Articular chondrocyte of knee joint (primary cell): Measurements from ENCODE around the gene RHBDL2. TPM values are rescaled to one million over a fixed set of nuclear protein-coding genes. Genes with fewer than 3 reads are reported as not detected.

Source experiments
- small RNA-seq: library from RNA; depleted of rRNA; stranded (forward); fragments of <200 nt; gene quantifications from one replicate; pipeline ENCODE3, GENCODE V24; 2012
- total RNA-seq: library from RNA; depleted of rRNA; stranded (reverse); fragments of >200 nt; gene quantifications from 2 replicates; pipeline ENCODE4 v1.2.3, GENCODE V29; 2012

RHBDL2 gene
- total RNA-seq = 0.91 and 3.8 TPM in 2 replicates

GRCh38 chr1:38941527-38942019 lies at the start of gene RHBDL2:
TSS of gene RHBDL2 (minus strand) at chr1:38941830. CDS start at chr1:38919212, 22,618 bp downstream.

GRCh38 chr1:38990738-38991637 lies 49.4 kb upstream of the RHBDL2 start, which contains the start of gene AKIRIN1:
TSS of gene AKIRIN1 (plus strand) at chr1:38991276. CDS start at chr1:38991381, 105 bp downstream.

GRCh38 chr1:38881487-38881886 lies 60.1 kb downstream of the RHBDL2 start, which contains the start of gene GJA9:
TSS of gene GJA9 (minus strand) at chr1:38881587. CDS start at chr1:38876098, 5,489 bp downstream.

GRCh38 chr1:38873027-38873969 lies 68.3 kb downstream of the RHBDL2 start, which contains the start of gene MYCBP:
TSS of gene MYCBP (minus strand) at chr1:38873348. CDS start at chr1:38873305, 43 bp downstream.

GRCh38 chr1:38859561-38860453 lies 81.8 kb downstream of the RHBDL2 start, which contains the start of gene RRAGC:
TSS of gene RRAGC (minus strand) at chr1:38859772. CDS start at chr1:38859646, 126 bp downstream.

Small RNAs within 50 kb of the gene (small RNA-seq; reads per million reads assigned to genes)
- not detected for gene GJA9-MYCBP
- not detected for gene RF00019
- gene RNU6-605P = not detected

Other genes with a start within 250 kb of the RHBDL2 start
- gene RRAGC, start 82.1 kb downstream of the RHBDL2 start, total RNA-seq = 41.9 and 49.3 TPM in 2 replicates
- gene MYCBP, start 68.5 kb downstream of the RHBDL2 start, total RNA-seq = 3.4 and 10.5 TPM in 2 replicates
- 0.13 and 0.22 TPM in 2 replicates for gene GJA9, start 60.2 kb downstream of the RHBDL2 start, total RNA-seq
- gene AKIRIN1, start 49.4 kb upstream of the RHBDL2 start, total RNA-seq = 33.5 TPM in 2 replicates
- gene NDUFS5, start 84.5 kb upstream of the RHBDL2 start, total RNA-seq = 246 and 276 TPM in 2 replicates